Calu3 (cell line): Measurements from ENCODE around the gene GCA. TPM values are rescaled to one million over a fixed set of nuclear protein-coding genes. Genes with fewer than 3 reads are reported as not detected.
A peak's percentile ranks its signal among the peaks of the same experiment; 100 is the strongest.

Experiments
- BruUV-seq: library from RNA; stranded (reverse); fragments of 400-500 nt; replicated peaks from 2 replicates; lab custom pipeline; 2021; lab: Mats Ljungman, UMichigan
- CTCF ChIA-PET: fragments of 300-600 bp; sonication (Branson Sonifier 250); formaldehyde crosslinking; loops from one replicate; lab custom pipeline; 2022; ENCODE audit warnings: antibody characterized with exemption; lab: Charles Lee
- DNase-seq: peaks from one replicate; pipeline ENCODE4 v3.0.0; 2022
- H3K27ac Mint-ChIP-seq: one replicate; pipeline ENCODE4 v1.8.0; 2022; ENCODE audit warnings: mixed read lengths; ENCODE audit not compliant: unreplicated experiment
- H3K27me3 Mint-ChIP-seq: one replicate; pipeline ENCODE4 v1.8.0; 2022; ENCODE audit warnings: mixed read lengths; ENCODE audit not compliant: unreplicated experiment
- H3K36me3 Mint-ChIP-seq: one replicate; pipeline ENCODE4 v1.8.0; 2022; ENCODE audit warnings: mild to moderate bottlenecking, moderate library complexity, mixed read lengths; ENCODE audit not compliant: insufficient read depth, unreplicated experiment
- H3K4me1 Mint-ChIP-seq: one replicate; pipeline ENCODE4 v1.8.0; 2022; ENCODE audit warnings: mild to moderate bottlenecking, low read depth, mixed read lengths; ENCODE audit not compliant: unreplicated experiment
- H3K4me3 Mint-ChIP-seq: one replicate; pipeline ENCODE4 v1.8.0; 2022; ENCODE audit warnings: mild to moderate bottlenecking, low read depth, moderate library complexity, mixed read lengths; ENCODE audit not compliant: unreplicated experiment
- H3K9me3 Mint-ChIP-seq: one replicate; pipeline ENCODE4 v1.8.0; 2022; ENCODE audit warnings: low read depth, mixed read lengths; ENCODE audit not compliant: unreplicated experiment
- intact Hi-C: fragments of 100-400 bp; cut with micrococcal nuclease; formaldehyde crosslinking; loops from one replicate; pipeline ENCODE4 v1.10.0; 2022; ENCODE audit not compliant: unreplicated experiment
- total RNA-seq: library from RNA; stranded (reverse); gene quantifications from 2 replicates; pipeline ENCODE4 v1.2.3, GENCODE V29; 2022
- TF ChIP-seq, protein P1 (sequence below): fragments of 200-600 bp; IDR thresholded peaks from one replicate; pipeline ENCODE4 v1.8.0; 2022; ENCODE audit warnings: antibody characterized with exemption; ENCODE audit not compliant: unreplicated experiment

GCA gene
- total RNA-seq, 1 experiment from 2014 or later: 51.2 TPM

GRCh38 chr2:162305901-162306300 is 38.0 kb upstream of the GCA start:
- Mint-ChIP-seq H3K36me3 (peaks cover 10% of the 10 kb centered on the region), H3K4me3 (no peak overlapping the region), H3K9me3 (no peaks in the 10 kb centered on the region), H3K27me3 (no peaks in the 10 kb centered on the region), H3K4me1 (peaks cover 10% of the 10 kb centered on the region), H3K27ac (no peak overlapping the region)
- intact Hi-C loops: no loop called here
- DNase-seq: no peak
- CTCF ChIA-PET: no interaction called here
- no TSS peak for BruUV-seq
- TF ChIP-seq, protein P1, sequence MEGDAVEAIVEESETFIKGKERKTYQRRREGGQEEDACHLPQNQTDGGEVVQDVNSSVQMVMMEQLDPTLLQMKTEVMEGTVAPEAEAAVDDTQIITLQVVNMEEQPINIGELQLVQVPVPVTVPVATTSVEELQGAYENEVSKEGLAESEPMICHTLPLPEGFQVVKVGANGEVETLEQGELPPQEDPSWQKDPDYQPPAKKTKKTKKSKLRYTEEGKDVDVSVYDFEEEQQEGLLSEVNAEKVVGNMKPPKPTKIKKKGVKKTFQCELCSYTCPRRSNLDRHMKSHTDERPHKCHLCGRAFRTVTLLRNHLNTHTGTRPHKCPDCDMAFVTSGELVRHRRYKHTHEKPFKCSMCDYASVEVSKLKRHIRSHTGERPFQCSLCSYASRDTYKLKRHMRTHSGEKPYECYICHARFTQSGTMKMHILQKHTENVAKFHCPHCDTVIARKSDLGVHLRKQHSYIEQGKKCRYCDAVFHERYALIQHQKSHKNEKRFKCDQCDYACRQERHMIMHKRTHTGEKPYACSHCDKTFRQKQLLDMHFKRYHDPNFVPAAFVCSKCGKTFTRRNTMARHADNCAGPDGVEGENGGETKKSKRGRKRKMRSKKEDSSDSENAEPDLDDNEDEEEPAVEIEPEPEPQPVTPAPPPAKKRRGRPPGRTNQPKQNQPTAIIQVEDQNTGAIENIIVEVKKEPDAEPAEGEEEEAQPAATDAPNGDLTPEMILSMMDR: no peak

GRCh38 chr2:162308747-162309503 is 35.0 kb upstream of the GCA start:
- Mint-ChIP-seq H3K27ac (peak overlapping the region; percentile 21), H3K9me3 (no peaks in the 10 kb centered on the region), H3K4me1 (peaks cover 10% of the 10 kb centered on the region), H3K27me3 (no peaks in the 10 kb centered on the region), H3K4me3 (no peak overlapping the region), H3K36me3 (peaks cover 10% of the 10 kb centered on the region)
- TF ChIP-seq, protein P1: no peak
- BruUV-seq: no TSS peak
- CTCF ChIA-PET: interaction anchor here (0.7 to 1.0 kb wide), 3 partner anchors 9 to 48 kb away, joined by 3 to 4 read pairs (median 3); no protein-coding TSS in a partner anchor
- intact Hi-C loops: no loop called here
- DNase-seq: no peak

GRCh38 chr2:162312853-162313252 is 31.1 kb upstream of the GCA start:
- TF ChIP-seq, protein P1: no peak
- Mint-ChIP-seq H3K27ac (no peak overlapping the region), H3K9me3 (no peaks in the 10 kb centered on the region), H3K27me3 (no peaks in the 10 kb centered on the region), H3K4me3 (no peak overlapping the region), H3K36me3 (peaks cover 32% of the 10 kb centered on the region), H3K4me1 (peaks cover 26% of the 10 kb centered on the region)
- CTCF ChIA-PET: interaction anchor here (1.3 kb wide), 1 partner anchor 22 kb away, joined by 3 read pairs; no protein-coding TSS in a partner anchor
- intact Hi-C loops: no loop called here
- no peak for DNase-seq
- BruUV-seq: no TSS peak

DNA sequence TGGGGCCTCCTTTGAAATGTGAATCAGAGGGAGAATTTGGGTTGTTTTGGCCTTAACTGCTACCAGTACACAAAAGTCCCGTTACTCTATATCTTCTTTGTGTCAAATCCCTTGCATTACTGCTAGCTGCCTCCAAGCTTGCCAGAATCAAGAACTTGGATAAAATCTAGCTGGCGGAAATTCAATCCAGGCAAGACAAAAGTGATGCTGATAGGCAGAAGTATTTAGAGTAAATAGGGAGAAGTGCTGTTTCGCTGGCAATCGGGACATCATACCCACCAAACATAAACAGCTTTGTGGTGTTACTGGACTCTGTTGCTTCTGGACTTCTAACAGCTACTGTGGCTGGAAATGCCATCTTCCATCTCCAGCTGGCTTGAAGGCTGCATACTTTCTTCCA is 28.0 kb upstream of the GCA start:
- H3K4me1 Mint-ChIP-seq: peaks cover 38% of the 10 kb centered on the region
- H3K27ac Mint-ChIP-seq: no peak overlapping the region
- peak overlapping the region; percentile 82 for H3K4me3 Mint-ChIP-seq
- no TSS peak for BruUV-seq
- H3K36me3 Mint-ChIP-seq: peaks cover 35% of the 10 kb centered on the region
- no peaks in the 10 kb centered on the region for H3K9me3 Mint-ChIP-seq
- TF ChIP-seq, protein P1: no peak
- H3K27me3 Mint-ChIP-seq: no peaks in the 10 kb centered on the region
- CTCF ChIA-PET: no interaction called here
- no peak for DNase-seq
- intact Hi-C loops: no loop called here
